HG02610 (cell line): ENCODE data around the gene SRSF8.
"Not testable (repeated sequence)": the region's sequence is repeated elsewhere in the genome, so short reads cannot be mapped to it uniquely, and the experiment has no call there.

Experiments used
- ATAC-seq: cut with Tn5 transposase; IDR thresholded peaks from one replicate; pipeline ENCODE4 v1.9.1; 2021; ENCODE audit warnings: mild to moderate bottlenecking, moderate library complexity; ENCODE audit not compliant: unreplicated experiment

Gene SRSF8, protein sequence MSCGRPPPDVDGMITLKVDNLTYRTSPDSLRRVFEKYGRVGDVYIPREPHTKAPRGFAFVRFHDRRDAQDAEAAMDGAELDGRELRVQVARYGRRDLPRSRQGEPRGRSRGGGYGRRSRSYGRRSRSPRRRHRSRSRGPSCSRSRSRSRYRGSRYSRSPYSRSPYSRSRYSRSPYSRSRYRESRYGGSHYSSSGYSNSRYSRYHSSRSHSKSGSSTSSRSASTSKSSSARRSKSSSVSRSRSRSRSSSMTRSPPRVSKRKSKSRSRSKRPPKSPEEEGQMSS

DNA sequence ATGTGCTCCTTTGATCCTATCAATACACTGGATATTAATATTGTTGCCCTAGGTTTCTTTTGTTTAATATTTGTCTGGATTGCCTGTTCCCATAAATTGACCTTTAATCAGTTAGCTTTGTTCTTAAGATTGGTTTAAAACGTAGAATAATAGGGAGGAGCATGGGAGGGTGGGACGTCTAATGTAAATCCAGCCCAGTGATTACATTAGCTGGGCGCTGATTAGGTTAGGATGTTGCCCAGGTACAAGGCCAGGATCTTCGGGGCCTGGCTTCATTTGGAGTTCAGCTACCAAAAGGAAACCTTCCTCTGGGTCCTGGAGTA lies at the start of gene SRSF8:
TSS of gene SRSF8 (plus strand) at position 204 of the 323 bp plus-strand sequence. CDS start 308 bp downstream, outside the sequence.
- ATAC-seq, result peak; percentile 35

GRCh38 chr11:95021468-95021867 lies 45.3 kb upstream of the SRSF8 start:
- ATAC-seq, result not testable (repeated sequence)

- no peak for ATAC-seq
These were observed 41.8 kb upstream of the SRSF8 start, which contains the start of gene KDM4E for GRCh38 chr11:95024958-95025357. KDM4E (plus strand) TSS chr11:95025258; CDS start chr11:95025558, 300 bp downstream.

GRCh38 chr11:95025594-95025993 lies 41.1 kb upstream of the SRSF8 start:
- not testable (repeated sequence) for ATAC-seq

DNA sequence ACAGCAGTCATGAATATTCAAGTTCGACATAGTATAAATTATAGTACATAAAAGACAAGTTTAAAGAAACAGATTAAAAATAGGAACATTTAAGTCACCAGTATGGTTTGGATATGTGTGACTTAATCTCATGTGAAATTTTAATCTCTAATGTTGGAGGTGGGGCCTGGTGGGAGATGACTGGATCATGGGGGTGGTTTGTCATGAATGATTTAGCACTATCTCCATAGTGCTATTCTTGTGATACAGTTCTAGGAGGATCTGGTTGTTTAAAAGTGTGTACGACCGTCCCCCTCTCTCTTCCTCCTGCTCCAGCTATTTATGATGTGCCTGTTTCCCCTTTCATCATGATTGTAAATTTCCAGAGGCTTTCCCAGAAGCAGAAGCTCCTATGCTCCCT lies 38.4 kb upstream of the SRSF8 start:
- ATAC-seq, result no peak

- ATAC-seq, result no peak
These were observed 33.7 kb upstream of the SRSF8 start for GRCh38 chr11:95033051-95033450.

- no peak for ATAC-seq
These were observed 31.4 kb upstream of the SRSF8 start for GRCh38 chr11:95035316-95035715.

- not testable (repeated sequence) for ATAC-seq
These were observed 29.2 kb upstream of the SRSF8 start for GRCh38 chr11:95037356-95038035.

DNA sequence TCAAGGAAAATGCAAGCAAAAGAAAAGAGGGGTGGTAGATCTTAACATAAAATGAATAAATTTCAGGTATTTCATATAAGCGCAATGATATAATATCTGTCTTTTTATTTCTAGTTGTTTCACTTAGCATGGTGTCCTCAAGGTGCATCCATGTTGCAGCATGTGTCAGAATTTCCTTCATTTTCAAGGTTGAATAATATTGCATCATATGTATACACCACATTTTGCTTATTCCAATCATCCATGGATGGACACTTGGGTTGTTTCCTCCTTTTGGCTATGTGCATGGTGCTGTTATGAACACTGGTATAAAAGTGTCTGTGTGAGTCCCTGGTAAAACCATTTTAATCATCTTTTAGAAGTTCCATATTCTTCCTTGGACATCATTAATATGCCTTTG lies 24.5 kb upstream of the SRSF8 start:
- ATAC-seq, result no peak

GRCh38 chr11:95042906-95043305 lies 23.8 kb upstream of the SRSF8 start:
- no peak for ATAC-seq

GRCh38 chr11:95044010-95044409 lies 22.7 kb upstream of the SRSF8 start:
- no peak for ATAC-seq

- ATAC-seq, result no peak
These were observed 20.9 kb upstream of the SRSF8 start for GRCh38 chr11:95045812-95046211.

GRCh38 chr11:95049122-95049521 lies 17.6 kb upstream of the SRSF8 start, which contains the start of gene KDM4F:
KDM4F (plus strand) TSS chr11:95049422.
- ATAC-seq, result not testable (repeated sequence)

DNA sequence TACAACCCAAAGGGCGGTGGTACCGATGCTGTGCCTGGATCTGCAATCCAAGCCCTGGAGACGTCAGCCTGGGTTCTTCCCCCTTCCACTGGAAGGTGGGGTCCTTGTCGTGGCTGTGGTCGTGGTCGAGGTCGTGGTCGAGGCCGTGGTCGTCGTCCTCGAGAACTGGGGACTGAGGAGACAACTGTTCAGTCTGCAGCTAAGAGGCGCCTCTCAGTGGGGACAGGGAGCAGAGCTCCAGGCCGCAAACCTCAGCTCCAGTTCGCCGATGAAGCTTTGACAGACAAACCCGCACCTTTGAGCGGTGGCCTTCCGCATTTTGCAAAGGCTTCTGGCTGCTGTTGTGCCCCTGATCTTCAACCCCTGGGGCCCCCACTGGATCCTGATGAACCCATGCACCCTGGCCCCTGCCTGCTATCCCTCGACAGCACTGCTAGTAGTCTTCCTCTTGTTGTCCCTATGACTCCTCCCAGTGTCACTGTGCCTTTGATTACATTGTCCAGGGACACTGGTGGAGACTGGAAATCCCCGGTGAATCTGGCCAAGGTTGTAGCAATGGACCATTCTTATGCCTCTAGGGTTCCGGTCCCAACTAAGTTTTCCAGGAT lies 16.0 kb upstream of the SRSF8 start:
- no peak for ATAC-seq

GRCh38 chr11:95054356-95054755 lies 12.4 kb upstream of the SRSF8 start:
- ATAC-seq, result no peak

GRCh38 chr11:95055283-95055897 lies 11.3 kb upstream of the SRSF8 start:
- ATAC-seq, result peak; percentile 98

- ATAC-seq, result no peak
These were observed 8.8 kb upstream of the SRSF8 start for GRCh38 chr11:95057959-95058358.

DNA sequence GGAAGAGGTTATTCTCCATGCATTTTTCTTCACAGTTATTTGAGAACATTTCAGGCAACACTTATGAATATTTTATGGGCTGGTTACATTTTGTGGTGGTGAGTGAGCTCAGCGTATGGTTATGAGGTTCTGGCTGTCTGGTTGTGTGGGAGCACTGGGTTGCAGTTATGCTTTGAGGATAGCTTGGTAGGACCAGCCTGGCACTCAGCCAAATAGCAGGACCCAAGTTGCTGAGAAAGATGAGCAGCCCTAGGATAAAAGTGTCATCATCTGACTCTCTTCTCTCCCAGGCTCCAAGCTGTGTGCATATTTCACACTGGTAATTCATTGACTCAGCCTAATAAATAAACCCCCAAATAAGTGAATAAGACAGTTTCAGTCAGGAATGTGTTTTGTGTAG lies 8.1 kb upstream of the SRSF8 start:
- no peak for ATAC-seq

- ATAC-seq, result no peak
These were observed 7.7 kb upstream of the SRSF8 start for GRCh38 chr11:95059046-95059445.

- no peak for ATAC-seq
These were observed 1.4 kb upstream of the SRSF8 start for GRCh38 chr11:95065336-95065735.

GRCh38 chr11:95067039-95067840 lies 521 bp downstream of the SRSF8 start:
- ATAC-seq, result peak; percentile 60
